ENCODE measurements around the gene SRRM2. TPM values are rescaled to one million over a fixed set of nuclear protein-coding genes. Genes with fewer than 3 reads are reported as not detected.

The SRRM2 gene
- total RNA-seq, 6 donors from 2014 or later = 317 to 3,815 (median 582) TPM

- DNase-seq (no peak), ATAC-seq (ENCODE audit: low FRiP score in 2 of 2) (no peak)
- peaks cover 0 to 10% (median 0%) of the 10 kb centered on the region in 4 donors for H3K27me3 ChIP-seq
- no peaks in the 10 kb centered on the region for H3K36me3 ChIP-seq
- peaks cover 0 to 8% (median 0%) of the 10 kb centered on the region in 4 donors for H3K4me1 ChIP-seq
- 75 to 83% methylated on average over 8 to 20 of the region's 20 CpGs for WGBS, 2 donors
- H3K4me3 ChIP-seq = no peak overlapping the region
- no peak overlapping the region for H3K27ac ChIP-seq
- H3K9me3 ChIP-seq = no peaks in the 10 kb centered on the region
- TF ChIP-seq CTCF (IDR thresholded peaks at IDR 0.05) (no peak), POLR2A (IDR thresholded peaks at IDR 0.05) (no peak), POLR2AphosphoS5 (IDR thresholded peaks at IDR 0.05) (no peak), EP300 (IDR thresholded peaks at IDR 0.05) (no peak)
These were observed 62.3 kb downstream of the SRRM2 start for GRCh38 chr16:2814551-2815298.

GRCh38 chr16:2815299-2815771 is 62.9 kb downstream of the SRRM2 start:
- no peaks in the 10 kb centered on the region for H3K36me3 ChIP-seq
- TF ChIP-seq EP300 (IDR thresholded peaks at IDR 0.05) (no peak), POLR2AphosphoS5 (IDR thresholded peaks at IDR 0.05) (no peak), POLR2A (IDR thresholded peaks at IDR 0.05) (no peak), CTCF (IDR thresholded peaks at IDR 0.05) (no peak)
- peak in 1 of 2 donors; percentile 64 for DNase-seq
- H3K27me3 ChIP-seq = peaks cover 0 to 10% (median 0%) of the 10 kb centered on the region in 4 donors
- H3K9me3 ChIP-seq = no peaks in the 10 kb centered on the region
- H3K27ac ChIP-seq = no peak overlapping the region
- ATAC-seq (ENCODE audit: low FRiP score in 2 of 2) = no peak
- H3K4me1 ChIP-seq = peaks cover 0 to 8% (median 0%) of the 10 kb centered on the region in 4 donors
- WGBS, 2 donors = 70 to 76% methylated on average over 7 to 8 of the region's 10 CpGs
- H3K4me3 ChIP-seq = no peak overlapping the region

- peak in 1 of 2 donors; percentile 87 for DNase-seq
- WGBS, 2 donors = 54 to 73% methylated on average over 17 to 28 of the region's 28 CpGs
- no peaks in the 10 kb centered on the region for H3K9me3 ChIP-seq
- H3K4me1 ChIP-seq = peaks cover 0 to 8% (median 0%) of the 10 kb centered on the region in 4 donors
- H3K27ac ChIP-seq = no peak within 1 kb of the TSS
- peaks cover 0 to 10% (median 0%) of the 10 kb centered on the region in 4 donors for H3K27me3 ChIP-seq
- no peak for ATAC-seq (ENCODE audit: low FRiP score in 2 of 2)
- peak within 1 kb of the TSS in 2 of 4 donors; percentile 10 to 26 for H3K4me3 ChIP-seq
- no peaks in the 10 kb centered on the region for H3K36me3 ChIP-seq
- TF ChIP-seq CTCF (IDR thresholded peaks at IDR 0.05) (peak in 1 of 6 experiments; percentile 18), EP300 (IDR thresholded peaks at IDR 0.05) (no peak)
These were observed 64.4 kb downstream of the SRRM2 start, which contains the start of gene PRSS21 for GRCh38 chr16:2816751-2817339. PRSS21 (plus strand) TSS chr16:2817237; CDS start chr16:2817269, 32 bp downstream.

- H3K36me3 ChIP-seq = no peaks in the 10 kb centered on the region
- peaks cover 0 to 10% (median 0%) of the 10 kb centered on the region in 4 donors for H3K27me3 ChIP-seq
- H3K27ac ChIP-seq = no peak overlapping the region
- peak in 1 of 2 donors; percentile 82 for DNase-seq
- WGBS, 2 donors = 69 to 70% methylated on average over 67 of the region's 68 CpGs
- no peak for TF ChIP-seq POLR2A (IDR thresholded peaks at IDR 0.05)
- H3K4me1 ChIP-seq = peaks cover 0 to 8% (median 0%) of the 10 kb centered on the region in 4 donors
- H3K9me3 ChIP-seq = no peaks in the 10 kb centered on the region
- peak overlapping the region in 2 of 4 donors; percentile 10 to 26 for H3K4me3 ChIP-seq
- ATAC-seq (ENCODE audit: low FRiP score in 2 of 2) = no peak
These were observed 65.2 kb downstream of the SRRM2 start for GRCh38 chr16:2817340-2818271.
